ENCODE results near the gene TMEM43.
A peak's percentile ranks its signal among the peaks of the same experiment; 100 is the strongest.

TMEM43 gene

GRCh38 chr3:14123308-14124222, 1.3 kb upstream of the TMEM43 start:
- CTCF ChIA-PET, result interaction anchor here (1.2 kb wide), 1 partner anchor 227 kb away, joined by 5 read pairs; no protein-coding TSS in a partner anchor
- DNase-seq (ENCODE audit: extremely low spot score), result no peak
- no peak for TF ChIP-seq CTCF (IDR thresholded peaks at IDR 0.05; ENCODE audit: control extremely low read depth, extremely low read depth, low read depth, missing control alignments)
- POLR2A ChIA-PET, result interaction anchor here (1.2 to 1.4 kb wide), 3 partner anchors 21 to 309 kb away, joined by 3 to 4 read pairs (median 4); partner anchors contain the start of genes LSM3 and XPC

- peak; percentile 78 for DNase-seq (ENCODE audit: extremely low spot score)
- POLR2A ChIA-PET, result interaction anchor here (1.2 to 1.4 kb wide), 3 partner anchors 20 to 309 kb away, joined by 3 to 4 read pairs (median 4); partner anchors contain the start of genes LSM3 and XPC
- CTCF ChIA-PET, result interaction anchor here (0.9 to 1.9 kb wide), 4 partner anchors 8 to 1282 kb away, joined by 3 to 7 read pairs (median 4); partner anchors contain the start of gene RPL32
- no peak for TF ChIP-seq CTCF (IDR thresholded peaks at IDR 0.05; ENCODE audit: control extremely low read depth, extremely low read depth, low read depth, missing control alignments)
Measured at GRCh38 chr3:14124223-14124614, 633 bp upstream of the TMEM43 start.

GRCh38 chr3:14125193-14126016, 553 bp downstream of the TMEM43 start:
- peak; percentile 50 for DNase-seq (ENCODE audit: extremely low spot score)
- ChIA-PET POLR2A (interaction anchor here (0.7 to 1.3 kb wide), 4 partner anchors 20 to 529 kb away, joined by 3 to 7 read pairs (median 4); partner anchors contain the start of genes LSM3 and XPC), CTCF (interaction anchor here (0.7 to 2.1 kb wide), 12 partner anchors 9 to 1284 kb away, joined by 3 to 7 read pairs (median 4); partner anchors contain the start of genes LSM3 and RPL32)
- TF ChIP-seq CTCF (IDR thresholded peaks at IDR 0.05; ENCODE audit: control extremely low read depth, extremely low read depth, low read depth, missing control alignments), result no peak

- no peak for DNase-seq (ENCODE audit: extremely low spot score)
- CTCF ChIA-PET, result interaction anchor here (0.7 to 2.1 kb wide), 10 partner anchors 8 to 230 kb away, joined by 3 to 7 read pairs (median 4); partner anchors contain the start of gene LSM3
- POLR2A ChIA-PET, result interaction anchor here (0.7 to 1.3 kb wide), 3 partner anchors 20 to 528 kb away, joined by 4 to 7 read pairs (median 4); partner anchors contain the start of genes LSM3 and XPC
- TF ChIP-seq CTCF (IDR thresholded peaks at IDR 0.05; ENCODE audit: control extremely low read depth, extremely low read depth, low read depth, missing control alignments), result no peak
Measured at GRCh38 chr3:14126017-14126886, 1.4 kb downstream of the TMEM43 start.

- TF ChIP-seq CTCF (IDR thresholded peaks at IDR 0.05; ENCODE audit: control extremely low read depth, extremely low read depth, low read depth, missing control alignments), result no peak
- CTCF ChIA-PET, result interaction anchor here (1.3 to 2.1 kb wide), 2 partner anchors 15 to 230 kb away, joined by 4 to 6 read pairs; no protein-coding TSS in a partner anchor
- DNase-seq (ENCODE audit: extremely low spot score), result no peak
- POLR2A ChIA-PET, result no interaction called here
Measured at GRCh38 chr3:14126887-14127505, 2.1 kb downstream of the TMEM43 start.
